HG02840 (cell line): ENCODE results near the gene CRYGN.

Experiments used
- ATAC-seq: cut with Tn5 transposase; IDR thresholded peaks from one replicate; pipeline ENCODE4 v1.9.1; 2021; ENCODE audit warnings: mild to moderate bottlenecking, moderate library complexity, moderate number of reproducible peaks; ENCODE audit not compliant: unreplicated experiment, low FRiP score

Gene CRYGN

GRCh38 chr7:151440799-151441445, 981 bp upstream of the CRYGN start:
- ATAC-seq = no peak

GRCh38 chr7:151438864-151439601, 908 bp downstream of the CRYGN start:
- no peak for ATAC-seq

GRCh38 chr7:151437866-151438516, 1.9 kb downstream of the CRYGN start:
- no peak for ATAC-seq

GRCh38 chr7:151437159-151437553, 2.8 kb downstream of the CRYGN start:
- no peak for ATAC-seq

GRCh38 chr7:151436446-151437158, 3.3 kb downstream of the CRYGN start:
- no peak for ATAC-seq

GRCh38 chr7:151435971-151436370, 4.0 kb downstream of the CRYGN start:
- ATAC-seq = no peak

GRCh38 chr7:151435103-151435916, 4.6 kb downstream of the CRYGN start:
- ATAC-seq = no peak

GRCh38 chr7:151434549-151434948, 5.4 kb downstream of the CRYGN start:
- no peak for ATAC-seq

GRCh38 chr7:151433721-151434400, 6.1 kb downstream of the CRYGN start:
- no peak for ATAC-seq

GRCh38 chr7:151432658-151433521, 7.1 kb downstream of the CRYGN start:
- no peak for ATAC-seq

GRCh38 chr7:151431768-151432311, 8.1 kb downstream of the CRYGN start:
- ATAC-seq = no peak

- no peak for ATAC-seq
These were observed 8.6 kb downstream of the CRYGN start for GRCh38 chr7:151431281-151431767.

GRCh38 chr7:151430391-151431205, 9.3 kb downstream of the CRYGN start:
- no peak for ATAC-seq

GRCh38 chr7:151429560-151430331, 10.2 kb downstream of the CRYGN start:
- no peak for ATAC-seq

- no peak for ATAC-seq
These were observed 10.7 kb downstream of the CRYGN start for GRCh38 chr7:151429237-151429559.

GRCh38 chr7:151428378-151429236, 11.3 kb downstream of the CRYGN start:
- ATAC-seq = no peak
